Calu3 (cell line): ENCODE data around the gene GCLC. TPM values are rescaled to one million over a fixed set of nuclear protein-coding genes. Genes with fewer than 3 reads are reported as not detected.

Experiments used
- BruUV-seq: library from RNA; stranded (reverse); fragments of 400-500 nt; replicated peaks from 2 replicates; lab custom pipeline; 2021; lab: Mats Ljungman, UMichigan
- CTCF ChIA-PET: fragments of 300-600 bp; sonication (Branson Sonifier 250); formaldehyde crosslinking; loops from one replicate; lab custom pipeline; 2022; ENCODE audit warnings: antibody characterized with exemption; lab: Charles Lee
- DNase-seq: peaks from one replicate; pipeline ENCODE4 v3.0.0; 2022
- H3K27ac Mint-ChIP-seq: one replicate; pipeline ENCODE4 v1.8.0; 2022; ENCODE audit warnings: mixed read lengths; ENCODE audit not compliant: unreplicated experiment
- H3K27me3 Mint-ChIP-seq: one replicate; pipeline ENCODE4 v1.8.0; 2022; ENCODE audit warnings: mixed read lengths; ENCODE audit not compliant: unreplicated experiment
- H3K36me3 Mint-ChIP-seq: one replicate; pipeline ENCODE4 v1.8.0; 2022; ENCODE audit warnings: mild to moderate bottlenecking, moderate library complexity, mixed read lengths; ENCODE audit not compliant: insufficient read depth, unreplicated experiment
- H3K4me1 Mint-ChIP-seq: one replicate; pipeline ENCODE4 v1.8.0; 2022; ENCODE audit warnings: mild to moderate bottlenecking, low read depth, mixed read lengths; ENCODE audit not compliant: unreplicated experiment
- H3K4me3 Mint-ChIP-seq: one replicate; pipeline ENCODE4 v1.8.0; 2022; ENCODE audit warnings: mild to moderate bottlenecking, low read depth, moderate library complexity, mixed read lengths; ENCODE audit not compliant: unreplicated experiment
- H3K9me3 Mint-ChIP-seq: one replicate; pipeline ENCODE4 v1.8.0; 2022; ENCODE audit warnings: low read depth, mixed read lengths; ENCODE audit not compliant: unreplicated experiment
- CTCF ChIP-seq: fragments of 200-600 bp; IDR thresholded peaks from one replicate; pipeline ENCODE4 v1.8.0; 2022; ENCODE audit warnings: antibody characterized with exemption; ENCODE audit not compliant: unreplicated experiment
- intact Hi-C: fragments of 100-400 bp; cut with micrococcal nuclease; formaldehyde crosslinking; loops from one replicate; pipeline ENCODE4 v1.10.0; 2022; ENCODE audit not compliant: unreplicated experiment
- total RNA-seq: library from RNA; stranded (reverse); gene quantifications from 2 replicates; pipeline ENCODE4 v1.2.3, GENCODE V29; 2022

The GCLC gene
- total RNA-seq, 1 experiment from 2014 or later = 45.7 TPM

GRCh38 chr6:53546281-53546680, 1.4 kb upstream of the GCLC start:
- CTCF ChIA-PET = no interaction called here

GRCh38 chr6:53544217-53544469, 758 bp downstream of the GCLC start:
- no peak for TF ChIP-seq CTCF
- H3K27ac Mint-ChIP-seq = peak overlapping the region; percentile 84
- intact Hi-C loops = loop anchor here (5.0 kb wide), 1 partner anchor 47 kb away; no protein-coding TSS in a partner anchor
- peaks cover 18% of the 10 kb centered on the region for H3K4me1 Mint-ChIP-seq
- CTCF ChIA-PET = interaction anchor here (1.2 to 1.9 kb wide), 5 partner anchors 20 to 191 kb away, joined by 3 to 13 read pairs (median 5); no protein-coding TSS in a partner anchor
- no peak for DNase-seq
- H3K27me3 Mint-ChIP-seq = no peaks in the 10 kb centered on the region
- peaks cover 36% of the 10 kb centered on the region for H3K36me3 Mint-ChIP-seq
- no peaks in the 10 kb centered on the region for H3K9me3 Mint-ChIP-seq
- H3K4me3 Mint-ChIP-seq = peak overlapping the region; percentile 90
- BruUV-seq = no TSS peak

More at GRCh38 chr6:53546281-53546680, 1.4 kb upstream of the GCLC start:
- Mint-ChIP-seq H3K36me3 (peaks cover 36% of the 10 kb centered on the region), H3K27me3 (no peaks in the 10 kb centered on the region), H3K9me3 (no peaks in the 10 kb centered on the region), H3K4me3 (peak overlapping the region; percentile 5), H3K27ac (no peak overlapping the region), H3K4me1 (peaks cover 6% of the 10 kb centered on the region)
- BruUV-seq = no TSS peak
- DNase-seq = no peak
- intact Hi-C loops = loop anchor here (2.0 to 5.0 kb wide), 2 partner anchors 69 to 171 kb away; no protein-coding TSS in a partner anchor
- TF ChIP-seq CTCF = no peak

- Mint-ChIP-seq H3K9me3 (no peaks in the 10 kb centered on the region), H3K4me1 (peaks cover 19% of the 10 kb centered on the region), H3K36me3 (peaks cover 36% of the 10 kb centered on the region), H3K27ac (peak overlapping the region; percentile 84), H3K4me3 (peak overlapping the region; percentile 90), H3K27me3 (no peaks in the 10 kb centered on the region)
- TF ChIP-seq CTCF = no peak
- CTCF ChIA-PET = interaction anchor here (0.6 to 1.9 kb wide), 7 partner anchors 10 to 191 kb away, joined by 3 to 13 read pairs (median 4); no protein-coding TSS in a partner anchor
- intact Hi-C loops = loop anchor here (5.0 kb wide), 1 partner anchor 46 kb away; no protein-coding TSS in a partner anchor
- TSS peak; percentile 35 for BruUV-seq
- no peak for DNase-seq
These were observed 1.3 kb downstream of the GCLC start for GRCh38 chr6:53543359-53544216.

- intact Hi-C loops = loop anchor here (5.0 kb wide), 1 partner anchor 45 kb away; no protein-coding TSS in a partner anchor
- Mint-ChIP-seq H3K4me3 (peak overlapping the region; percentile 90), H3K4me1 (peaks cover 24% of the 10 kb centered on the region), H3K36me3 (peaks cover 23% of the 10 kb centered on the region), H3K27me3 (no peaks in the 10 kb centered on the region), H3K9me3 (no peaks in the 10 kb centered on the region), H3K27ac (no peak overlapping the region)
- no peak for DNase-seq
- BruUV-seq = no TSS peak
- CTCF ChIA-PET = interaction anchor here (0.6 to 1.8 kb wide), 4 partner anchors 18 to 186 kb away, joined by 3 to 6 read pairs (median 4); no protein-coding TSS in a partner anchor
- no peak for TF ChIP-seq CTCF
These were observed 3.0 kb downstream of the GCLC start for GRCh38 chr6:53541900-53542299.
